Activated T-cell treated with anti-CD3 and anti-CD28 coated beads, Interleukin-2, amount 50 U/mL, for 1 hour (primary cell): ENCODE measurements around the gene PHRF1.

Experiments used
- DNase-seq: peaks from one replicate; pipeline ENCODE4 v3.0.0-alpha.2; 2020

The PHRF1 gene

DNA sequence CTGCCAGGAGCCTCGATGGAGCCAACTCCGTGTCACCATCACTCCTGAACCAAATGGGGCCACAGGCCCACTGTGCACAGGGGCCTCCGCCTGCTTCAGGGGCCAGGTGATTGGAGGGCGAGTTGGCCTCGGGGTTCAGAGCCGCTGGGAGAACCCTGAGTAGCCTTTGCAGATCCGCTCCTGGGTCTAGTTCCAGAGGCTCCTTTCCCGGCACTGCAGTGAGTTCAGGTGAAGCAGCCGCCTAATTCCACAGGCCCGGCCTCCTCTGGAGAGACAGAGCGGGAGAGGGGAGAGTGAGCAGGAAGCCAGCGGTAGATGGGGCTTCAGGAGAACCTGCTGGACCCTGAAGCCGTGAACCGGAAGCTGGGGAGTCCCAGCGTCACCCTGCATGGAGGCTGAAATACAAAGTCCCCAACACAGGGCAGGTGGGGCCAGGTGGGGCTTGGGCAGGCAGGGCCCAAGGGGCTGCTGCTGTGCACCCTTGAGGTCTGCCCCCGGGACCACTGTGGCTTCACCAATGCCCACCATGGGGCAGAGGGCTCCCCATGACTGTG, 83.3 kb downstream of the PHRF1 start:
- no peak for DNase-seq

DNA sequence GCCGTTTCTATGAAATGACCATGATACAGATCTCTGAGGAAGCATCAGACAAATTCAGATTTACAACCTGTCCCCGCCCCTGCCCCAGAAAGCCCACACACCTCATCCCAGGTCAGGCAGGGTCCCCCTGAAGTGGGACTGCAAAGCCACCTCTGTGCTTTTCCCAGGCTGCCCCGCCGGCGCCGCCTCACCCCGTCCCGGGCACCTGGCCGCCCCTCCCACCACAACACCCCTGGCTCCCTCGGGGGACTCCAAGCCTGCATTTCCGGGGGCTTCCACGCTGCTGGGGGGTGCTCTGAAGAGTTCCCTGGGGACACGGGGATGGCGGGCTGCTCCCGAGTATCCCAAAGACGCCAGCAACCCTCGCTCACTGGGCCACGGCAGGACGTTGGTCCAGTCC, 84.0 kb downstream of the PHRF1 start:
- DNase-seq, result no peak

DNA sequence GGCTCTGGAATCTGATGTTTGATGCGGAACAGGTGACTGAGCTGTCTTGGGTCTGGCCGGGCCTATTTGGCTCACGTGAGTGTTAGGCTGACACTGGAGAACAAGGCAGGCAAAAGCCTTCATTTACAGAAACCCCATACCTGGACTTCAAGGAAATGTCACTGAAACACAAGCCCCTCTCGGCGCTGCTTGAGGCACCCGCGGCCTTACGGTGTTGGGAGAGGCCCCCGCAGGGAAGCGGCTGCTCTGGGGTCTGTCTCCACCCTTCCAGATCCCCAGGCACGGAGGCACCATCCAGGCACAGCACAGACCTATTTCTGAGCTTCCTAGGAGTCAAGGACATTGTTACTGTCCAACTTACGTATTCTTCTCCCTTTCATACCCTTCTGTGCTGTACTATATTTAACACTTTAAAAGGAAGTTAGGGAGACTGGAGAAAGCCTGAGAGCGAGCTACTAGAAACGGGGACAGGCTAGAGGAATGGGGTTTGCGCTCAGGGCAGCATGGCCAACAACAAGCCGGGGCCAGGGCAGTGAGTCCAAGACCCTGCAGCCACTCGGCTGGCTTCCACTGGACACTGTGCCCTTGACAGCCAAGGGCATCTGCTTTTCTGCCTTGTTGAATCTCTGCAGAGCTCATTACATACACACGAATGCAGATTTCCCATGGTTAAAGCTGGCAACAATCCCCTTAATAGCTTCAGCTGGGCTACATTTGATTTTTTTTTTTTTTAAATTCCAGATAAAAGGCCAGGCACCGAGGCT, 84.6 kb downstream of the PHRF1 start:
- no peak for DNase-seq
